ENCODE data around the gene MMAB. TPM values are rescaled to one million over a fixed set of nuclear protein-coding genes. Genes with fewer than 3 reads are reported as not detected.

The MMAB gene
- total RNA-seq, 2 donors from 2014 or later, result 47.0 to 53.4 TPM

Other genes with a start within 250 kb of the MMAB start
- 1 to 10 TPM in 1 of 2 donors, under 1 TPM in 1; 0.91 to 2.0 TPM for gene MYO1H, start 225.6 kb downstream of the MMAB start, total RNA-seq
- 10 to 100 TPM; 36.2 to 96.5 TPM for gene KCTD10, start 96.2 kb downstream of the MMAB start, total RNA-seq
- gene UBE3B, start 95.9 kb downstream of the MMAB start, total RNA-seq, result 10 to 100 TPM; 40.4 to 54.8 TPM
- 10 to 100 TPM; 11.2 to 12.6 TPM for gene MVK, start 290 bp upstream of the MMAB start, total RNA-seq
- 10 to 100 TPM; 14.5 to 21.8 TPM for gene FAM222A, start 140.3 kb upstream of the MMAB start, total RNA-seq

Measured in left cardiac atrium (tissue), 2 donors.